MM.1S (cell line): ENCODE data around the gene ARHGEF1.

Experiments used
- CTCF ChIP-seq: fragments of 300-600 bp; sonication (generic); IDR thresholded peaks from 2 replicates; pipeline ENCODE4 v1.5.1; 2016; ENCODE audit warnings: antibody characterized with exemption, low read length, mixed read lengths
- EZH2 ChIP-seq: fragments of 300-600 bp; sonication (generic); optimal IDR thresholded peaks from 2 replicates; pipeline ENCODE3; 2017; ENCODE audit warnings: low read depth, mild to moderate bottlenecking, antibody characterized with exemption, low read length, mixed read lengths

GRCh38 chr19:41897820-41898219 is 14.8 kb downstream of the ARHGEF1 start:
- no peak for TF ChIP-seq CTCF
- TF ChIP-seq EZH2: no peak
